ENCODE results near the gene ATM. TPM values are rescaled to one million over a fixed set of nuclear protein-coding genes. Genes with fewer than 3 reads are reported as not detected.

The ATM gene
- total RNA-seq, 1 donor from 2014 or later, result 51.2 TPM

DNA sequence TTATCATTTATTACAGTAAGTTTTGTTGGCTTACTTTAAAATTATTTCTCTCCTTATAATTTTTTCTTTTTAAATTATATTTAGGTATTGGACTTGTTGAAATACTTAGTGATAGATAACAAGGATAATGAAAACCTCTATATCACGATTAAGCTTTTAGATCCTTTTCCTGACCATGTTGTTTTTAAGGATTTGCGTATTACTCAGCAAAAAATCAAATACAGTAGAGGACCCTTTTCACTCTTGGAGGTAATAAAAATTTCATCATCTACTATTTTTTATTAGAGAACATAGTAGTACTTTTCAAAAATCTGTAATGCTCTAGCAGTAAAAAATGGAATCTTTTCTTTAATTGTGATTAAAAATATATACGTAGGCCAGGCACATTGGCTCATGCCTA, 70.4 kb downstream of the ATM start:
- Histone ChIP-seq H3K27me3 (ENCODE audit: insufficient read depth, low read length) (no peaks in the 10 kb centered on the region), H3K4me1 (ENCODE audit: insufficient read depth, low read length) (peaks cover 4% of the 10 kb centered on the region), H3K36me3 (ENCODE audit: insufficient read depth, low read length) (peaks cover 2% of the 10 kb centered on the region), H4K20me1 (ENCODE audit: insufficient read depth, low read length) (no peaks in the 10 kb centered on the region), H3K27ac (ENCODE audit: low read depth, low read length) (no peak overlapping the region), H3K4me3 (ENCODE audit: insufficient read depth, low read depth, low read length) (no peak overlapping the region), H3K9ac (ENCODE audit: low read length) (no peak overlapping the region), H3K79me2 (ENCODE audit: insufficient read depth, low read length) (no peaks in the 10 kb centered on the region), H3K9me3 (ENCODE audit: insufficient read depth, low read depth, low read length) (no peaks in the 10 kb centered on the region), H3K4me2 (ENCODE audit: low read length) (no peak overlapping the region), H2AFZ (ENCODE audit: low read depth, low read length) (no peak overlapping the region)
- Mint-ChIP-seq H3K36me3 (ENCODE audit: low read depth, unreplicated experiment) (peaks cover 5% of the 10 kb centered on the region), H3K27me3 (ENCODE audit: low read depth, unreplicated experiment) (no peaks in the 10 kb centered on the region), H3K4me1 (ENCODE audit: low read depth, unreplicated experiment) (no peaks in the 10 kb centered on the region), H3K4me3 (ENCODE audit: unreplicated experiment) (no peak overlapping the region), H3K9me3 (ENCODE audit: unreplicated experiment) (no peaks in the 10 kb centered on the region), H3K27ac (ENCODE audit: unreplicated experiment) (no peak overlapping the region)
- no peak for TF ChIP-seq EZH2 (IDR thresholded peaks at IDR 0.05; ENCODE audit: insufficient read depth, low read length)
- TF ChIP-seq, protein P1, sequence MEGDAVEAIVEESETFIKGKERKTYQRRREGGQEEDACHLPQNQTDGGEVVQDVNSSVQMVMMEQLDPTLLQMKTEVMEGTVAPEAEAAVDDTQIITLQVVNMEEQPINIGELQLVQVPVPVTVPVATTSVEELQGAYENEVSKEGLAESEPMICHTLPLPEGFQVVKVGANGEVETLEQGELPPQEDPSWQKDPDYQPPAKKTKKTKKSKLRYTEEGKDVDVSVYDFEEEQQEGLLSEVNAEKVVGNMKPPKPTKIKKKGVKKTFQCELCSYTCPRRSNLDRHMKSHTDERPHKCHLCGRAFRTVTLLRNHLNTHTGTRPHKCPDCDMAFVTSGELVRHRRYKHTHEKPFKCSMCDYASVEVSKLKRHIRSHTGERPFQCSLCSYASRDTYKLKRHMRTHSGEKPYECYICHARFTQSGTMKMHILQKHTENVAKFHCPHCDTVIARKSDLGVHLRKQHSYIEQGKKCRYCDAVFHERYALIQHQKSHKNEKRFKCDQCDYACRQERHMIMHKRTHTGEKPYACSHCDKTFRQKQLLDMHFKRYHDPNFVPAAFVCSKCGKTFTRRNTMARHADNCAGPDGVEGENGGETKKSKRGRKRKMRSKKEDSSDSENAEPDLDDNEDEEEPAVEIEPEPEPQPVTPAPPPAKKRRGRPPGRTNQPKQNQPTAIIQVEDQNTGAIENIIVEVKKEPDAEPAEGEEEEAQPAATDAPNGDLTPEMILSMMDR (IDR thresholded peaks at IDR 0.05; ENCODE audit: insufficient read depth, low read depth, low read length), result no peak
- DNase-seq (ENCODE audit: low read depth) (no peak), FAIRE-seq (no peak)

DNA sequence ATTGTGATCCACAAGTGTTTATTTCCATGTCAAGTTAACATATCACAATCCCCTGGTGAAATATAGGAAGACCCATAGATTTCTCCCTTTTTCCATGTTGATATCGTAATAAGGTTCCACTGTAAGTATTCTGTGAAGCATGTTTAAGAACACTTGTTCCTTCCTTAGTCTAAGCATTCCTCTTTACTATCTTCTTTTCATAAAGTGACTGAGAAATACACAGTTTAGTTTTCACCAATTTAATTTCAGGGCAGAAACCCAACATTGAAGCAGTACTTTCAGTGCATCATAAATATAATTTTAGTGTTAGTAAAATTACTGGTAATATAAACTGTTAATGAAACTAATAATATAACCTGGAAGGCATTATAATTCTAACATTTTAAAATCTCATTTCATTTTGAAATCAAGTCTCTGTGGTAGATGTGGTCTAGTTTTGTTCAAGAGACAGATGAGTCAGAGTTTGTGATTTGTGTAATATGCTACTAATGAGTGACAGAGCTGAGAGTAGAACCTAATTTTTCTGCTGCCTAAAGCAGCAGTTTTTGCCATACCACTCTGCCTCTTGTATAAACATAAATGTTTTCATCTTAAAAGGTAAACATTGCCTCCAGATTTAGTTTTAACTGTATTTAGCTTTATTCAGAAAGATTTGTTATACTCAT, 79.4 kb downstream of the ATM start:
- no peak overlapping the region for H2AFZ ChIP-seq (ENCODE audit: low read depth, low read length)
- no peak overlapping the region for H3K9ac ChIP-seq (ENCODE audit: low read length)
- Mint-ChIP-seq H3K27me3 (ENCODE audit: low read depth, unreplicated experiment) (no peaks in the 10 kb centered on the region), H3K4me3 (ENCODE audit: unreplicated experiment) (no peak overlapping the region), H3K36me3 (ENCODE audit: low read depth, unreplicated experiment) (peaks cover 3% of the 10 kb centered on the region), H3K9me3 (ENCODE audit: unreplicated experiment) (no peaks in the 10 kb centered on the region), H3K4me1 (ENCODE audit: low read depth, unreplicated experiment) (peaks cover 10% of the 10 kb centered on the region), H3K27ac (ENCODE audit: unreplicated experiment) (peak overlapping the region; percentile 26)
- DNase-seq (ENCODE audit: low read depth) (peak; percentile 30), FAIRE-seq (no peak)
- no peak for TF ChIP-seq EZH2 (IDR thresholded peaks at IDR 0.05; ENCODE audit: insufficient read depth, low read length)
- TF ChIP-seq, protein P1 (IDR thresholded peaks at IDR 0.05; ENCODE audit: insufficient read depth, low read depth, low read length), result no peak
- no peak overlapping the region for H3K27ac ChIP-seq (ENCODE audit: low read depth, low read length)
- peaks cover 28% of the 10 kb centered on the region for H3K36me3 ChIP-seq (ENCODE audit: insufficient read depth, low read length)
- no peaks in the 10 kb centered on the region for H3K79me2 ChIP-seq (ENCODE audit: insufficient read depth, low read length)
- no peaks in the 10 kb centered on the region for H3K9me3 ChIP-seq (ENCODE audit: insufficient read depth, low read depth, low read length)
- H3K4me2 ChIP-seq (ENCODE audit: low read length), result no peak overlapping the region
- no peaks in the 10 kb centered on the region for H4K20me1 ChIP-seq (ENCODE audit: insufficient read depth, low read length)
- H3K27me3 ChIP-seq (ENCODE audit: insufficient read depth, low read length), result no peaks in the 10 kb centered on the region
- H3K4me3 ChIP-seq (ENCODE audit: insufficient read depth, low read depth, low read length), result no peak overlapping the region
- no peaks in the 10 kb centered on the region for H3K4me1 ChIP-seq (ENCODE audit: insufficient read depth, low read length)

DNA sequence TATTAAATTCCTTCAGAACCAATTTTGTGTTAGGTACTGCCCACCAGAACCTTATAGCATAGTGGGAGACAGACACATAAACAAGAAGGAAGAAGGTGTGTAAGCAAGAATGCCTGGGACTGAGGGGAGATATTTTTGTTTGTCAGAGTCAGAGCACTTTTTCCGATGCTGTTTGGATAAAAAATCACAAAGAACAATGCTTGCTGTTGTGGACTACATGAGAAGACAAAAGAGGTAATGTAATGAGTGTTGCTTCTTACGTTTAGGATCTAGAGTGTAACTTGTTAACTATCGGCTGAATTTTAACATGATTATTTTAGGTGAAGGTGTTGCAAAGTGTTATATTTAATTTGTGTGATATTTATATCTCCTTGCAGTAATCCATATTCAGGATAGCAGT, 84.9 kb downstream of the ATM start:
- no peak overlapping the region for H3K4me3 Mint-ChIP-seq (ENCODE audit: unreplicated experiment)
- peaks cover 18% of the 10 kb centered on the region for H3K36me3 ChIP-seq (ENCODE audit: insufficient read depth, low read length)
- DNase-seq (ENCODE audit: low read depth), result no peak

More for the DNA sequence above, 84.9 kb downstream of the ATM start:
- H2AFZ ChIP-seq (ENCODE audit: low read depth, low read length), result no peak overlapping the region
- no peak overlapping the region for H3K27ac ChIP-seq (ENCODE audit: low read depth, low read length)
- H4K20me1 ChIP-seq (ENCODE audit: insufficient read depth, low read length), result no peaks in the 10 kb centered on the region
- H3K27me3 Mint-ChIP-seq (ENCODE audit: low read depth, unreplicated experiment), result no peaks in the 10 kb centered on the region
- H3K36me3 Mint-ChIP-seq (ENCODE audit: low read depth, unreplicated experiment), result peaks cover 3% of the 10 kb centered on the region
- H3K4me2 ChIP-seq (ENCODE audit: low read length), result no peak overlapping the region
- no peaks in the 10 kb centered on the region for H3K4me1 ChIP-seq (ENCODE audit: insufficient read depth, low read length)
- TF ChIP-seq, protein P1 (IDR thresholded peaks at IDR 0.05; ENCODE audit: insufficient read depth, low read depth, low read length), result no peak
- TF ChIP-seq EZH2 (IDR thresholded peaks at IDR 0.05; ENCODE audit: insufficient read depth, low read length), result no peak
- H3K9me3 Mint-ChIP-seq (ENCODE audit: unreplicated experiment), result no peaks in the 10 kb centered on the region
- H3K79me2 ChIP-seq (ENCODE audit: insufficient read depth, low read length), result no peaks in the 10 kb centered on the region
- H3K4me1 Mint-ChIP-seq (ENCODE audit: low read depth, unreplicated experiment), result no peaks in the 10 kb centered on the region
- no peak overlapping the region for H3K9ac ChIP-seq (ENCODE audit: low read length)
- no peaks in the 10 kb centered on the region for H3K27me3 ChIP-seq (ENCODE audit: insufficient read depth, low read length)
- no peak for FAIRE-seq
- H3K27ac Mint-ChIP-seq (ENCODE audit: unreplicated experiment), result no peak overlapping the region
- H3K9me3 ChIP-seq (ENCODE audit: insufficient read depth, low read depth, low read length), result no peaks in the 10 kb centered on the region
- no peak overlapping the region for H3K4me3 ChIP-seq (ENCODE audit: insufficient read depth, low read depth, low read length)
